MCF 10A (cell line): Measurements from ENCODE around the gene FAIM2. TPM values are rescaled to one million over a fixed set of nuclear protein-coding genes. Genes with fewer than 3 reads are reported as not detected.

ENCODE experiments used
- BruUV-seq: library from RNA; stranded (reverse); fragments of 400-500 nt; replicated peaks from 2 replicates; lab custom pipeline; 2021; lab: Mats Ljungman, UMichigan
- CTCF ChIA-PET: fragments of 300-600 bp; sonication (Branson Sonifier 250); formaldehyde crosslinking; extraction: SDS; loops from one replicate; lab custom pipeline; 2021; ENCODE audit warnings: antibody characterized with exemption, inconsistent platforms; lab: Yijun Ruan, JAX
- POLR2A ChIA-PET: fragments of 300-600, 350-650 bp; sonication (Branson Sonifier 250); formaldehyde crosslinking; extraction: SDS; loops from one replicate; lab custom pipeline; 2020; ENCODE audit warnings: antibody characterized with exemption, inconsistent platforms; lab: Yijun Ruan, JAX
- DNase-seq: peaks from one replicate; pipeline ENCODE4 v3.0.0-alpha.2; 2018; ENCODE audit not compliant: unreplicated experiment
- H3K27ac Mint-ChIP-seq: one replicate; pipeline ENCODE4 v1.8.0; 2022; ENCODE audit warnings: mild to moderate bottlenecking, low read depth, mixed read lengths; ENCODE audit not compliant: unreplicated experiment
- H3K27me3 Mint-ChIP-seq: one replicate; pipeline ENCODE4 v1.8.0; 2022; ENCODE audit warnings: mixed read lengths; ENCODE audit not compliant: insufficient read depth, unreplicated experiment
- H3K36me3 Mint-ChIP-seq: one replicate; pipeline ENCODE4 v1.8.0; 2022; ENCODE audit warnings: mild to moderate bottlenecking, moderate library complexity, mixed read lengths; ENCODE audit not compliant: insufficient read depth, unreplicated experiment
- H3K4me1 Mint-ChIP-seq: one replicate; pipeline ENCODE4 v1.8.0; 2022; ENCODE audit warnings: mixed read lengths; ENCODE audit not compliant: insufficient read depth, unreplicated experiment
- H3K4me3 Mint-ChIP-seq: one replicate; pipeline ENCODE4 v1.8.0; 2022; ENCODE audit warnings: mild to moderate bottlenecking, moderate library complexity, mixed read lengths; ENCODE audit not compliant: unreplicated experiment
- H3K9me3 Mint-ChIP-seq: one replicate; pipeline ENCODE4 v1.8.0; 2022; ENCODE audit warnings: mixed read lengths; ENCODE audit not compliant: unreplicated experiment
- CTCF ChIP-seq: fragments of 200-600 bp; IDR thresholded peaks from one replicate; pipeline ENCODE4 v1.8.0; 2022; ENCODE audit warnings: antibody characterized with exemption, mild to moderate bottlenecking; ENCODE audit not compliant: unreplicated experiment
- intact Hi-C: fragments of 100-400 bp; cut with micrococcal nuclease; formaldehyde crosslinking; loops from 2 replicates; pipeline ENCODE4 v1.14.1; 2022
- total RNA-seq: library from RNA; stranded (reverse); gene quantifications from 2 replicates; pipeline ENCODE4 v1.2.3, GENCODE V29; 2022

Gene FAIM2
- total RNA-seq, 1 experiment from 2014 or later, result not detected

GRCh38 chr12:49871263-49871561 is 32.5 kb downstream of the FAIM2 start:
- CTCF ChIA-PET, result interaction anchor here (0.6 to 1.4 kb wide), 3 partner anchors 74 to 774 kb away, joined by 3 to 4 read pairs (median 3); no protein-coding TSS in a partner anchor
- Mint-ChIP-seq H3K27ac (no peak overlapping the region), H3K4me1 (peaks cover 10% of the 10 kb centered on the region), H3K9me3 (no peaks in the 10 kb centered on the region), H3K4me3 (no peak overlapping the region), H3K27me3 (peaks cover 12% of the 10 kb centered on the region), H3K36me3 (no peaks in the 10 kb centered on the region)
- intact Hi-C loops, result no loop called here
- DNase-seq, result no peak
- TF ChIP-seq CTCF, result no peak
- POLR2A ChIA-PET, result no interaction called here
- no TSS peak for BruUV-seq

- no peak for TF ChIP-seq CTCF
- ChIA-PET CTCF (interaction anchor here (0.6 to 6.4 kb wide), 5 partner anchors 74 to 773 kb away, joined by 3 to 59 read pairs (median 3); no protein-coding TSS in a partner anchor), POLR2A (no interaction called here)
- Mint-ChIP-seq H3K4me1 (peaks cover 10% of the 10 kb centered on the region), H3K4me3 (no peak overlapping the region), H3K27me3 (peaks cover 12% of the 10 kb centered on the region), H3K27ac (no peak overlapping the region), H3K36me3 (no peaks in the 10 kb centered on the region), H3K9me3 (no peaks in the 10 kb centered on the region)
- no peak for DNase-seq
- no TSS peak for BruUV-seq
- intact Hi-C loops, result no loop called here
Measured at GRCh38 chr12:49870501-49871262, 33.0 kb downstream of the FAIM2 start.

- intact Hi-C loops, result no loop called here
- Mint-ChIP-seq H3K27ac (no peak overlapping the region), H3K4me1 (peaks cover 10% of the 10 kb centered on the region), H3K4me3 (no peak overlapping the region), H3K36me3 (no peaks in the 10 kb centered on the region), H3K27me3 (peaks cover 14% of the 10 kb centered on the region), H3K9me3 (no peaks in the 10 kb centered on the region)
- no peak for TF ChIP-seq CTCF
- POLR2A ChIA-PET, result no interaction called here
- CTCF ChIA-PET, result interaction anchor here (1.0 to 6.4 kb wide), 6 partner anchors 73 to 199 kb away, joined by 3 to 59 read pairs (median 15); no protein-coding TSS in a partner anchor
- no peak for DNase-seq
- no TSS peak for BruUV-seq
Measured at GRCh38 chr12:49869816-49870500, 33.7 kb downstream of the FAIM2 start.
